Measurements from ENCODE around the gene NIPSNAP2. TPM values are rescaled to one million over a fixed set of nuclear protein-coding genes. Genes with fewer than 3 reads are reported as not detected.
"Not testable (repeated sequence)": the region's sequence is repeated elsewhere in the genome, so short reads cannot be mapped to it uniquely, and the experiment has no call there.

The NIPSNAP2 gene
- total RNA-seq (75.4 TPM), polyA plus RNA-seq (67.8 TPM)

- DNase-seq (ENCODE audit: extremely low spot score) = no peak
- Histone ChIP-seq H3K4me1 (ENCODE audit: insufficient read depth) (no peaks in the 10 kb centered on the region), H3K36me3 (ENCODE audit: insufficient read depth) (no peaks in the 10 kb centered on the region), H3K4me3 (ENCODE audit: low read depth, low read length) (peak within 1 kb of the TSS; percentile 92), H3K27ac (ENCODE audit: low read depth) (peak within 1 kb of the TSS; percentile 97)
- under 1% methylated on average over 105 of the region's 105 CpGs for WGBS
Measured at GRCh38 chr7:55964261-55965099, at the start of gene NIPSNAP2. Gene NIPSNAP2 (plus strand): TSS chr7:55964585. CDS start chr7:55964610, 25 bp downstream.

DNA sequence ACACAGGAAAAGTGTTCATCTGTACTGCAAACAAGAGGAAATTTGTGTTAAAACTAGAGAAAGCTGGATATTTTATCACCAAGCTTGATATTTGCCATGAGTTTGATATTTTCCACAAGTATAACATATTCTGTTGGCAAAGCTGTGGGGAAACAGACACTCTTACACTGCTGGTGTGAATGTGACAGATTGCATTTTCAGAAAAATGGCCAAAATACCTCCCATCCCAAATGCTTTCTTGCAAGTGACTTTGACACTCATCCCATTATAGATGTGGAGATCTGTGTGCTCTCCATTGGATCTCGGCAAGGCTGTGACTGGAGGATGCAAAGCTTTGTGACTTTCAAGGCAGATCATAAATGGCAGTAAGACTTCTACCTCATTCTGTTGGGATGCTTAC is 46.6 kb upstream of the NIPSNAP2 start:
- WGBS = 98% methylated on average over 1 of the region's 1 CpG
- H3K4me1 ChIP-seq (ENCODE audit: insufficient read depth) = no peaks in the 10 kb centered on the region
- H3K4me3 ChIP-seq (ENCODE audit: low read depth, low read length) = no peak overlapping the region
- DNase-seq (ENCODE audit: extremely low spot score) = no peak
- H3K27ac ChIP-seq (ENCODE audit: low read depth) = no peak overlapping the region
- peaks cover 3% of the 10 kb centered on the region for H3K36me3 ChIP-seq (ENCODE audit: insufficient read depth)

DNA sequence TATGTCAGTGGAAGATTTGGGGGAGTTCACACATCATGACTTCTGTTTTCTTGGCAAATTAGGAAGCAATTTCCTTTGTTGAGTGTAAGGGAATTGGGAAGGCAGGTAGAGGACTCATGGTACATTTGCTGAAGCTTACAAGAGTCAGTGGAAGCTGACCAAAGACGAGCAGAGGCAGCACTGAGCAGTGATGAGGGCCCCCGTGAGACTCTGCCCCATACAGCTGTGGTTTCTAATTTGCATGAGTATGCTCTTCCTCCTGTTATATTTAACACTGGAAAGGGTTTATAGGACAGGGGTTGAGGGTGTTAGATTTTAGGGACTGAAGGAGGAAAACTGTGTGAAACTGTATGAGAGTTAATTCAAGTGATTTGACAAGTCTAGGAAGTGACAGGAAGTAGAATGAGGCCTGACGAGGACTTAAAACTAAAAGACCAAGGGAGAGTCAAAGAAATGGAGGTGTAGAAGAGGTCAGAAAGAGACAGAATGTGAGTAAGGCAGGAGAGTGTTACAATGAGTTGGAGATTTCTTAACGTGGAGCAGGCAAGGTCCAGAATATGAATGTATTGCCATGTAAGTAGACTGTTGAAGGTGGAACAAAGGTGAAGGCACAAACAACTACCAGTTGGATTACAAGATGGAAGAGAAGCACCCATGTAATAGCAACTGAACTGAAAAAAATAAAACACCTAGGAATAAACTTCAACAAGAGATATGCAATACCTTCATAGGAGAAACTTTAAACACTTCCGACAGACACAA is 36.2 kb upstream of the NIPSNAP2 start:
- 85% methylated on average over 5 of the region's 5 CpGs for WGBS
- H3K27ac ChIP-seq (ENCODE audit: low read depth) = no peak overlapping the region
- peaks cover 5% of the 10 kb centered on the region for H3K36me3 ChIP-seq (ENCODE audit: insufficient read depth)
- no peak for DNase-seq (ENCODE audit: extremely low spot score)
- no peak overlapping the region for H3K4me3 ChIP-seq (ENCODE audit: low read depth, low read length)
- no peaks in the 10 kb centered on the region for H3K4me1 ChIP-seq (ENCODE audit: insufficient read depth)

DNA sequence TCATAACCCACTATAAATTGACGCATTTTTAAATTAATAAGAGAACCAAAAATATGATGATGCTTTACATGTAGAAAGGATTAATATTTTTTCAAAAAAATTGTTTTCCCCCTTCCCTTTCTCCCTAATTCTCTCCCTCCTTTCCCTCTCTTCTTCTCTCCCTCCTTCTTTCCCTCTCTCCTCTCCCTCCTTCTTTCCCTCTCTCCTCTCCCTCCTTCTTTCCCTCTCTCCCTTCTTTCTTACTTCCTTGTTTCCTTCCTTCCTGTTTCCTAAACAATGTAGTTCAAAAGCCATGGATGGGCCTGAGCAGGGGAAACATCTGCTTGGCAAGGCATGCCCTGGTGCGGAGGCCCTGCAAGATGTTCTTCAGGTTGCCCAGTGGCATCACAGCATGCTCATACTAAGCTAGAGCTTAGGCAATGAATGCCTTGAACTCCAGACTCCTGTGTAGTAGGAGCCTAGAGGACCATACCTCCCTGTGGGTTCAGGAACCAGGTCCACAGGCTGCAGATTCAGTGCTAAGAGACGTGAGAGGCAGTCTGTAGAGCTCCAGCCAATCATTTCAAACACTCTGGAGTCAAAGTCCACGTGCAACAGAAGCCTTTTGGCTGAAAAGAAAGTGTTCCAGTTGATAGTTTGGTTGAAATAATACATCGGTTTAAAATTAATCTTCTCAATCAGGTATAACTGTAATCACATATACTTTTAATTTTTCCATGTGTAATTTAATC is 32.8 kb upstream of the NIPSNAP2 start:
- H3K27ac ChIP-seq (ENCODE audit: low read depth) = no peak overlapping the region
- 82% methylated on average over 5 of the region's 5 CpGs for WGBS
- H3K36me3 ChIP-seq (ENCODE audit: insufficient read depth) = peaks cover 3% of the 10 kb centered on the region
- H3K4me3 ChIP-seq (ENCODE audit: low read depth, low read length) = no peak overlapping the region
- DNase-seq (ENCODE audit: extremely low spot score) = no peak
- no peaks in the 10 kb centered on the region for H3K4me1 ChIP-seq (ENCODE audit: insufficient read depth)

DNA sequence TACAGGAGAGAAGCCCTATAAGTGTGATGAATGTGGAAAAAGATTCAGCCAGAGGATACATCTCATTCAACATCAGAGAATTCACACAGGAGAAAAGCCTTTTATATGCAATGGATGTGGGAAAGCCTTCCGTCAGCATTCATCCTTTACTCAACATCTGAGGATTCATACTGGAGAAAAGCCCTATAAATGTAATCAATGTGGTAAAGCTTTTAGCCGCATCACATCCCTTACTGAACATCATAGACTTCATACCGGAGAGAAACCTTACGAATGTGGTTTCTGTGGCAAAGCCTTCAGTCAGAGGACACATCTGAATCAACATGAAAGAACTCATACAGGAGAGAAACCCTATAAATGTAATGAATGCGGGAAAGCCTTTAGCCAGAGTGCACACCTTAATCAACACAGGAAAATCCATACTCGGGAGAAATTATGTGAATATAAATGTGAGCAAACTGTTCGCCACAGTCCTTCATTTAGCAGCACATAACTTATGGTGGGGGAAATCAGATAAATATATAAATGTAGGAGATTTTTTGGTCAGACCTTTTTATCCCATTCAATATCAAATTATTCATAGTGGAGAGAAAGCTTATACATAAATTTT is 24.8 kb upstream of the NIPSNAP2 start:
- DNase-seq (ENCODE audit: extremely low spot score) = no peak
- WGBS = 91% methylated on average over 7 of the region's 7 CpGs
- no peak overlapping the region for H3K4me3 ChIP-seq (ENCODE audit: low read depth, low read length)
- H3K4me1 ChIP-seq (ENCODE audit: insufficient read depth) = no peaks in the 10 kb centered on the region
- peaks cover 3% of the 10 kb centered on the region for H3K36me3 ChIP-seq (ENCODE audit: insufficient read depth)
- no peak overlapping the region for H3K27ac ChIP-seq (ENCODE audit: low read depth)

GRCh38 chr7:55946545-55946944 is 17.8 kb upstream of the NIPSNAP2 start:
- no peak for DNase-seq (ENCODE audit: extremely low spot score)
- WGBS = 92% methylated on average over 5 of the region's 5 CpGs
- Histone ChIP-seq H3K4me1 (ENCODE audit: insufficient read depth) (no peaks in the 10 kb centered on the region), H3K36me3 (ENCODE audit: insufficient read depth) (no peaks in the 10 kb centered on the region), H3K27ac (ENCODE audit: low read depth) (no peak overlapping the region), H3K4me3 (ENCODE audit: low read depth, low read length) (no peak overlapping the region)

- peaks cover 2% of the 10 kb centered on the region for H3K4me1 ChIP-seq (ENCODE audit: insufficient read depth)
- WGBS = under 1% methylated on average over 53 of the region's 53 CpGs
- peak; percentile 78 for DNase-seq (ENCODE audit: extremely low spot score)
- no peaks in the 10 kb centered on the region for H3K36me3 ChIP-seq (ENCODE audit: insufficient read depth)
- peak within 1 kb of the TSS; percentile 76 for H3K27ac ChIP-seq (ENCODE audit: low read depth)
- peak within 1 kb of the TSS; percentile 64 for H3K4me3 ChIP-seq (ENCODE audit: low read depth, low read length)
Measured at GRCh38 chr7:55951637-55952351, 12.6 kb upstream of the NIPSNAP2 start, which contains the start of gene MRPS17. Gene MRPS17 (plus strand): TSS chr7:55951877. CDS start chr7:55953196, 1,319 bp downstream.

- WGBS = 30% methylated on average over 19 of the region's 19 CpGs
- not testable (repeated sequence) for H3K4me1 ChIP-seq (ENCODE audit: insufficient read depth); H3K36me3 ChIP-seq (ENCODE audit: insufficient read depth); DNase-seq (ENCODE audit: extremely low spot score)
- Histone ChIP-seq H3K4me3 (ENCODE audit: low read depth, low read length) (peak overlapping the region; percentile 64), H3K27ac (ENCODE audit: low read depth) (peak overlapping the region; percentile 76)
Measured at GRCh38 chr7:55952352-55952671, 12.1 kb upstream of the NIPSNAP2 start.

- no peak for DNase-seq (ENCODE audit: extremely low spot score)
- WGBS = 91% methylated on average over 11 of the region's 11 CpGs
- Histone ChIP-seq H3K4me1 (ENCODE audit: insufficient read depth) (peaks cover 2% of the 10 kb centered on the region), H3K36me3 (ENCODE audit: insufficient read depth) (no peaks in the 10 kb centered on the region), H3K27ac (ENCODE audit: low read depth) (no peak overlapping the region), H3K4me3 (ENCODE audit: low read depth, low read length) (no peak overlapping the region)
Measured at GRCh38 chr7:55953707-55954475, 10.5 kb upstream of the NIPSNAP2 start.

DNA sequence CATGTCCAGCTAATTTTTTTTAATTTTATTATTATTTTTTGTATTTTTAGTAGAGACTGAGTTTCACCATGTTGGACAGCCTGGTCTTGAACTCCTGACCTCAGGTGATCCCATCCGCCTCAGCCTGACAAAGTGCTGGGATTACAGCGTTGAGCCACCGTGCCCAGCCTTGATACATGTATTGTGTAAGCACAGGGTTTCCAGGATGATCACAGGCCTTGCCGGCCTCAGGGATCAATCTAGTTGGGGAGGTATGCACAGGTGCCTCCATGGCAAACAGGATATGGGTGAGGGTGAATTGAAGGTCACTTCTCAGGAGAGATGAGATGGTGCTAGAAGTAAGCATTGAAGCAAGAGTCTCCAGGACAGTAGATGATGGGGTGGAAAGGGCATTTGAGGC is 7.2 kb upstream of the NIPSNAP2 start:
- 88% methylated on average over 4 of the region's 4 CpGs for WGBS

DNA sequence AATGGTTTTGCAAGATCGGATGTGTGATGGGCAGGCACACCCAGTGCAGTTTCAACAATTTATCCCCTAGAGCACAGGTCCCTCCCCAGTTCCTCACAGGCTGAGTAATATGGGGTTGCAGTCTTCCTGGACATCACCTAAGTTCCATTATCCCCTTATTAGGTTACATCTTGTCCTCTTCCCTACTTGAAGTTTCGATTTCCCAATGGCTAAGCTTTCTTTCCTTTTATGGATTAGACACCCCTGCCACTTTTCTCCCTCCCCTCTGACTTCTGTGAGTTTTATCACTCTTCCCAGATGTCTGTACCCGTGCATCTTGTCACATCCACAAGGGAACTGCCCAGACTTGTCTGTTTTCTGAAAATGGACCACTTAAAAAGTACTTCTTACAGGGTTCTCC is 2.4 kb upstream of the NIPSNAP2 start:
- no peak overlapping the region for H3K27ac ChIP-seq (ENCODE audit: low read depth)
- WGBS = 76% methylated on average over 3 of the region's 3 CpGs
- H3K4me1 ChIP-seq (ENCODE audit: insufficient read depth) = no peaks in the 10 kb centered on the region
- no peaks in the 10 kb centered on the region for H3K36me3 ChIP-seq (ENCODE audit: insufficient read depth)
- DNase-seq (ENCODE audit: extremely low spot score) = no peak
- no peak overlapping the region for H3K4me3 ChIP-seq (ENCODE audit: low read depth, low read length)

More for the DNA sequence above, 7.2 kb upstream of the NIPSNAP2 start:
- Histone ChIP-seq H3K27ac (ENCODE audit: low read depth) (no peak overlapping the region), H3K4me3 (ENCODE audit: low read depth, low read length) (no peak overlapping the region), H3K4me1 (ENCODE audit: insufficient read depth) (peaks cover 2% of the 10 kb centered on the region), H3K36me3 (ENCODE audit: insufficient read depth) (no peaks in the 10 kb centered on the region)
- DNase-seq (ENCODE audit: extremely low spot score) = no peak

GRCh38 chr7:55963584-55964168 is 709 bp upstream of the NIPSNAP2 start:
- Histone ChIP-seq H3K4me1 (ENCODE audit: insufficient read depth) (no peaks in the 10 kb centered on the region), H3K27ac (ENCODE audit: low read depth) (peak overlapping the region; percentile 89), H3K36me3 (ENCODE audit: insufficient read depth) (no peaks in the 10 kb centered on the region), H3K4me3 (ENCODE audit: low read depth, low read length) (peak overlapping the region; percentile 92)
- DNase-seq (ENCODE audit: extremely low spot score) = no peak
- 77% methylated on average over 15 of the region's 15 CpGs for WGBS
